Uterus (tissue), 2 donors: ENCODE data around the gene ASB10.

Experiments
- CTCF ChIP-seq, 4 experiments: fragments of 200-600 bp in 2 of 4; fragments of 450-650 bp in 2 of 4; sonication (generic) in 2 of 4; IDR thresholded peaks; one replicate each; pipeline ENCODE4 v1.5.1; 2016 to 2019; ENCODE audit warnings: antibody characterized with exemption in 4 of 4, mild to moderate bottlenecking in 2 of 4, moderate library complexity in 1 of 4
- POLR2A ChIP-seq, 2 donors: fragments of 450-650 bp; IDR thresholded peaks; one replicate each; pipeline ENCODE4 v1.6.1; 2016; ENCODE audit warnings: antibody characterized with exemption in 2 of 2, mild to moderate bottlenecking in 1 of 2, moderate library complexity in 1 of 2

GRCh38 chr7:151201751-151202150 lies 14.7 kb upstream of the ASB10 start:
- TF ChIP-seq CTCF (IDR thresholded peaks at IDR 0.05): no peak
- TF ChIP-seq POLR2A (IDR thresholded peaks at IDR 0.05): no peak
